Measurements from ENCODE around the gene ITGB1. TPM values are rescaled to one million over a fixed set of nuclear protein-coding genes. Genes with fewer than 3 reads are reported as not detected.

Gene ITGB1
- total and polyA plus RNA-seq, 9 of the 15 experiments (the other 6 are each of a cell fraction or from before 2014, with no cell fraction given): 40.2 to 194 (median 155) TPM

- peak in 1 of 2 experiments; percentile 5 for TF ChIP-seq NCOA2 (IDR thresholded peaks at IDR 0.05; ENCODE audit: partially characterized antibody in 2 of 2)
- no peak for TF ChIP-seq BHLHE40 (IDR thresholded peaks at IDR 0.05; ENCODE audit: low read length)
- TF ChIP-seq STAT5B (CRISPR knock-in tag; IDR thresholded peaks at IDR 0.05): no peak
- TF ChIP-seq DPF2 (IDR thresholded peaks at IDR 0.05): peak; percentile 80
- TF ChIP-seq ZC3H8 (IDR thresholded peaks at IDR 0.05): no peak
- TF ChIP-seq HDAC2 (IDR thresholded peaks at IDR 0.05): peak; percentile 28; the same call in 1 of the 2 replicates
- peak; percentile 39; the same call in 1 of the 2 replicates for TF ChIP-seq NFIC (IDR thresholded peaks at IDR 0.05)
- no peak for TF ChIP-seq SMAD2 (IDR thresholded peaks at IDR 0.05; ENCODE audit: low read depth, low read length)
- no peak for TF ChIP-seq DNMT1 (IDR thresholded peaks at IDR 0.05)
- no peak for TF ChIP-seq U2AF1 (optimal IDR thresholded peaks at IDR 0.05; ENCODE audit: low read depth, low read length)
- peak; percentile 71; the same call in 1 of the 2 replicates for TF ChIP-seq MYNN (IDR thresholded peaks at IDR 0.05)
- TF ChIP-seq MYNN (CRISPR knock-in tag; IDR thresholded peaks at IDR 0.05): no peak
- no peak for TF ChIP-seq BCOR (IDR thresholded peaks at IDR 0.05)
- no peak for TF ChIP-seq NFE2L1 (tag; IDR thresholded peaks at IDR 0.05; ENCODE audit: borderline replicate concordance, low read depth)
- TF ChIP-seq POU5F1 (IDR thresholded peaks at IDR 0.05; ENCODE audit: borderline replicate concordance, low read depth, low read length, partially characterized antibody): no peak
- TF ChIP-seq ZNF3 (CRISPR knock-in tag; IDR thresholded peaks at IDR 0.05): no peak
- TF ChIP-seq FOXA3 (CRISPR knock-in tag; conservative IDR thresholded peaks at IDR 0.05 in 1 of 2, IDR thresholded peaks at IDR 0.05 in 1 of 2): no peak
- TF ChIP-seq ZBTB12 (CRISPR knock-in tag; IDR thresholded peaks at IDR 0.05): no peak
- TF ChIP-seq ETV6 (IDR thresholded peaks at IDR 0.05; ENCODE audit: borderline replicate concordance in 1 of 2, low read depth in 2 of 2, low read length in 1 of 2): no peak
- TF ChIP-seq ETV6 (CRISPR knock-in tag; IDR thresholded peaks at IDR 0.05; ENCODE audit: borderline replicate concordance): no peak
- TF ChIP-seq MCM2 (IDR thresholded peaks at IDR 0.05; ENCODE audit: low read depth): no peak
- no peak for TF ChIP-seq NONO (IDR thresholded peaks at IDR 0.05; ENCODE audit: low read depth in 2 of 2, low read length in 1 of 2)
- no peak for TF ChIP-seq TRIM28 (IDR thresholded peaks at IDR 0.05)
- TF ChIP-seq CHD1 (IDR thresholded peaks at IDR 0.05; ENCODE audit: low read length): no peak
- peak; percentile 80; the same call in 1 of the 2 replicates for TF ChIP-seq TCF7 (IDR thresholded peaks at IDR 0.05; ENCODE audit: borderline replicate concordance)
- TF ChIP-seq AFF4 (CRISPR knock-in tag; IDR thresholded peaks at IDR 0.05): no peak
- TF ChIP-seq JUNB (CRISPR knock-in tag; conservative IDR thresholded peaks at IDR 0.05): no peak
- TF ChIP-seq TAF15 (IDR thresholded peaks at IDR 0.05; ENCODE audit: low read depth, low read length): no peak
Measured at GRCh38 chr10:32971536-32972091, 13.6 kb upstream of the ITGB1 start (continued).
